ENCODE measurements around the gene EIF2B1. TPM values are rescaled to one million over a fixed set of nuclear protein-coding genes. Genes with fewer than 3 reads are reported as not detected.

EIF2B1 gene
- total and polyA plus RNA-seq, 9 of the 15 experiments (the other 6 are each of a cell fraction or from before 2014, with no cell fraction given), result 35.7 to 195 (median 67.8) TPM

GRCh38 chr12:123597100-123597499 lies 36.4 kb downstream of the EIF2B1 start:
- H3K4me3 ChIP-seq, result no peak overlapping the region
- ATAC-seq (no peak), FAIRE-seq (no peak), DNase-seq (ENCODE audit: extremely low read depth in 1 of 4, low spot score in 3 of 4) (no peak)
- H3K27ac ChIP-seq (ENCODE audit: extremely low read depth, low read depth, low read length), result no peak overlapping the region
- WGBS (ENCODE audit: insufficient coverage, low coverage, missing lambda C conversion rate), result 98% methylated on average over 3 of the region's 3 CpGs
- BruUV-seq (replicated peaks), result TSS peak; percentile 36
- no peak overlapping the region for H3K9ac ChIP-seq (ENCODE audit: insufficient read depth in 1 of 2, low read depth in 2 of 2, low read length in 2 of 2)
- H3K4me2 ChIP-seq (ENCODE audit: insufficient read depth, low read length), result no peak overlapping the region
- peak; percentile 53; the same call in 1 of the 2 replicates for TF ChIP-seq C11orf30 (IDR thresholded peaks at IDR 0.05; ENCODE audit: low read depth)
- TF ChIP-seq SMAD2 (IDR thresholded peaks at IDR 0.05; ENCODE audit: low read depth, low read length), result no peak
- peak; percentile 51 for TF ChIP-seq ZNF316 (IDR thresholded peaks at IDR 0.05)
- peak; percentile 22; the same call in 1 of the 2 replicates for TF ChIP-seq MAFG (tag; conservative IDR thresholded peaks at IDR 0.05)
- TF ChIP-seq ZNF740 (CRISPR knock-in tag; IDR thresholded peaks at IDR 0.05), result no peak
- no peak for TF ChIP-seq ZNF740 (tag; IDR thresholded peaks at IDR 0.05)
- TF ChIP-seq ZNF311 (CRISPR knock-in tag; IDR thresholded peaks at IDR 0.05), result no peak
- no peak for TF ChIP-seq PBX2 (CRISPR knock-in tag; IDR thresholded peaks at IDR 0.05; ENCODE audit: low read depth)
- TF ChIP-seq PBX2 (tag; conservative IDR thresholded peaks at IDR 0.05; ENCODE audit: low read depth), result no peak
- intact Hi-C loops (cut with micrococcal nuclease) (no loop called here), in situ Hi-C loops (cut with MboI) (no loop called here)
- peaks cover 2% of the 10 kb centered on the region; the same call in 1 of the 2 replicates for H4K20me1 ChIP-seq (replicated peaks; ENCODE audit: control insufficient read depth, insufficient read depth, low read length)
- no peaks in the 10 kb centered on the region for H3K27me3 ChIP-seq (ENCODE audit: control insufficient read depth in 2 of 2, insufficient read depth in 2 of 2, low read length in 2 of 2)
- CTCF ChIA-PET (ENCODE audit: low intra/inter-chr PET ratio), result no interaction called here
- POLR2A ChIA-PET, result interaction anchor here (0.5 kb wide), 1 partner anchor 122 kb away, joined by 4 read pairs; no protein-coding TSS in a partner anchor
- H3K79me2 ChIP-seq (ENCODE audit: control insufficient read depth, insufficient read depth, low read length), result peaks cover 38% of the 10 kb centered on the region
- no peaks in the 10 kb centered on the region for H3K9me1 ChIP-seq (ENCODE audit: control insufficient read depth, insufficient read depth, low read length)
- H3K9me3 ChIP-seq (replicated peaks; ENCODE audit: control insufficient read depth, insufficient read depth, low read depth, low read length), result no peaks in the 10 kb centered on the region
- no peak overlapping the region for H2AFZ ChIP-seq (ENCODE audit: low read depth, low read length)
- peaks cover 70% of the 10 kb centered on the region for H3K36me3 ChIP-seq (ENCODE audit: control insufficient read depth, insufficient read depth, low read length)
- H3K4me1 ChIP-seq (replicated peaks in 1 of 2; ENCODE audit: control insufficient read depth in 2 of 2, insufficient read depth in 2 of 2, low read length in 2 of 2), result peaks cover 3 to 12% of the 10 kb centered on the region in 2 experiments; a peak in 2 of 5 replicates
